Stomach (tissue), 9 donors: ENCODE results near the gene KHK. TPM values are rescaled to one million over a fixed set of nuclear protein-coding genes. Genes with fewer than 3 reads are reported as not detected.

Source experiments
- DNase-seq, 2 donors: peaks; one replicate each; pipeline versions ENCODE4 v3.0.0 to v3.0.0-alpha.2; 2013 to 2019
- H3K27ac ChIP-seq, 5 donors: fragments of 200-600 bp in 4 of 5; sonication (generic) in 4 of 5; one replicate each; pipeline ENCODE4 v1.5.1; 2013 to 2019; ENCODE audit warnings: mild to moderate bottlenecking in 1 of 5, moderate library complexity in 1 of 5
- H3K27me3 ChIP-seq, 3 donors: fragments of 200-600 bp; sonication (generic); one replicate each; pipeline ENCODE4 v1.5.1; 2017 to 2019; ENCODE audit warnings: mixed run types in 1 of 3
- H3K36me3 ChIP-seq, 4 donors: fragments of 200-600 bp; sonication (generic); 1 replicate in 3 of 4; 2 replicates in 1 of 4; pipeline ENCODE4 v1.5.1; 2016 to 2019
- H3K4me1 ChIP-seq, 4 donors: fragments of 200-600 bp; sonication (generic); one replicate each; pipeline ENCODE4 v1.5.1; 2016 to 2019
- H3K4me3 ChIP-seq, 4 donors: fragments of 200-600 bp; sonication (generic) in 3 of 4; one replicate each; pipeline ENCODE4 v1.5.1; 2016 to 2019; ENCODE audit warnings: mild to moderate bottlenecking in 1 of 4
- H3K9me3 ChIP-seq, 4 donors: fragments of 200-600 bp; sonication (generic); one replicate each; pipeline ENCODE4 v1.5.1; 2016 to 2019
- CTCF ChIP-seq, 7 experiments: fragments of 450-650 bp in 4 of 7; fragments of 200-600 bp in 3 of 7; sonication (generic) in 3 of 7; IDR thresholded peaks; one replicate each; pipeline ENCODE4 v1.5.1; 2016 to 2019; ENCODE audit warnings: antibody characterized with exemption in 7 of 7, control low read depth in 2 of 7, mild to moderate bottlenecking in 1 of 7
- EP300 ChIP-seq: sonication (generic); formaldehyde crosslinking; IDR thresholded peaks from one replicate; pipeline ENCODE4 v1.6.1; 2017; ENCODE audit warnings: antibody characterized with exemption
- POLR2A ChIP-seq, 4 donors: fragments of 450-650 bp; IDR thresholded peaks; one replicate each; pipeline ENCODE4 v1.6.1; 2016; ENCODE audit warnings: antibody characterized with exemption in 4 of 4, control low read depth in 2 of 4, mild to moderate bottlenecking in 1 of 4, moderate library complexity in 1 of 4
- POLR2AphosphoS5 ChIP-seq, 3 donors: sonication (generic); formaldehyde crosslinking; IDR thresholded peaks; one replicate each; pipeline ENCODE4 v1.6.1; 2016; ENCODE audit warnings: antibody characterized with exemption in 3 of 3
- WGBS, 5 donors: extraction: QIAGEN DNeasy Blood & Tissue Kit in 3 of 5; methylation state at CpG; one replicate each; pipeline versions ENCODE4 v1.1.5 to v1.1.7; 2013 to 2018; 5-methylcytosine and 5-hydroxymethylcytosine counted together
- intact Hi-C: fragments of 100-400 bp; cut with DNase I; formaldehyde crosslinking; loops from one replicate; pipeline ENCODE4 v1.15.1; 2023; ENCODE audit warnings: low total_unique reads
- polyA plus RNA-seq, 3 donors: library from polyadenylated mRNA; stranded (reverse); fragments of 200-250 nt; gene quantifications; one replicate each; pipeline ENCODE4 v1.2.3, GENCODE V29; 2013
- total RNA-seq, 5 donors: library from RNA; depleted of rRNA; stranded (reverse); fragments of >200 nt; gene quantifications; one replicate each; pipeline versions ENCODE4 v1.1.0 to v1.2.3, GENCODE V29; 2014 to 2016
- donor health status: healthy with polysubstance abuse.
- donor health status: Bipolar disorder and iron deficiency.
- donor health status: healthy.

Gene KHK
- total and polyA plus RNA-seq, 8 donors = 1.3 to 18.2 (median 3.5) TPM; not detected in 1

GRCh38 chr2:27083410-27084296 lies 2.9 kb upstream of the KHK start:
- no peak overlapping the region for H3K27ac ChIP-seq
- TF ChIP-seq POLR2A (IDR thresholded peaks at IDR 0.05) (no peak), CTCF (IDR thresholded peaks at IDR 0.05) (no peak), EP300 (no peak), POLR2AphosphoS5 (IDR thresholded peaks at IDR 0.05) (no peak)
- DNase-seq = no peak
- no peaks in the 10 kb centered on the region for H3K9me3 ChIP-seq
- intact Hi-C loops = loop anchor here (10.0 kb wide), 1 partner anchor 49 kb away; the partner anchor contains the start of gene TMEM214
- H3K4me1 ChIP-seq = peaks cover 41 to 87% (median 69%) of the 10 kb centered on the region in 4 donors
- H3K27me3 ChIP-seq = peaks cover 0 to 4% (median 0%) of the 10 kb centered on the region in 3 donors
- WGBS, 5 donors = 71 to 88% (median 85%) methylated on average over 16 to 20 of the region's 20 CpGs
- H3K4me3 ChIP-seq = no peak overlapping the region
- H3K36me3 ChIP-seq = peaks cover 0 to 17% (median 6%) of the 10 kb centered on the region in 4 donors

GRCh38 chr2:27084297-27085061 lies 2.1 kb upstream of the KHK start:
- Histone ChIP-seq H3K4me1 (peaks cover 41 to 87% (median 69%) of the 10 kb centered on the region in 4 donors), H3K4me3 (no peak overlapping the region), H3K36me3 (peaks cover 0 to 17% (median 6%) of the 10 kb centered on the region in 4 donors), H3K27me3 (no peaks in the 10 kb centered on the region), H3K9me3 (no peaks in the 10 kb centered on the region), H3K27ac (no peak overlapping the region)
- no peak for TF ChIP-seq CTCF (IDR thresholded peaks at IDR 0.05)
- TF ChIP-seq EP300 = no peak
- TF ChIP-seq POLR2A (IDR thresholded peaks at IDR 0.05) = no peak
- no peak for TF ChIP-seq POLR2AphosphoS5 (IDR thresholded peaks at IDR 0.05)
- intact Hi-C loops = loop anchor here (10.0 kb wide), 1 partner anchor 50 kb away; the partner anchor contains the start of gene TMEM214
- WGBS, 5 donors = 71 to 90% (median 85%) methylated on average over 4 to 6 of the region's 6 CpGs
- DNase-seq = no peak

- Histone ChIP-seq H3K4me3 (peak overlapping the region; percentile 63 to 79 (median 65)), H3K9me3 (no peaks in the 10 kb centered on the region), H3K27ac (peak overlapping the region; percentile 83 to 92 (median 89)), H3K27me3 (no peaks in the 10 kb centered on the region), H3K4me1 (peaks cover 41 to 80% (median 66%) of the 10 kb centered on the region in 4 donors), H3K36me3 (peaks cover 0 to 17% (median 6%) of the 10 kb centered on the region in 4 donors)
- intact Hi-C loops = loop anchor here (10.0 kb wide), 1 partner anchor 50 kb away; the partner anchor contains the start of gene TMEM214
- WGBS, 5 donors = 53 to 60% (median 55%) methylated on average over 10 of the region's 10 CpGs
- TF ChIP-seq EP300 (no peak), POLR2AphosphoS5 (IDR thresholded peaks at IDR 0.05) (no peak), POLR2A (IDR thresholded peaks at IDR 0.05) (no peak), CTCF (IDR thresholded peaks at IDR 0.05) (peak in 1 of 7 experiments; percentile 18)
- no peak for DNase-seq
These were observed 1.4 kb upstream of the KHK start for GRCh38 chr2:27085062-27085672.
